ENCODE measurements around the gene EFTUD2. TPM values are rescaled to one million over a fixed set of nuclear protein-coding genes. Genes with fewer than 3 reads are reported as not detected.

Gene EFTUD2
- total and polyA plus RNA-seq, 2 of the 4 experiments (the other 2 are of a cell fraction): 72.5 to 126 TPM

DNA sequence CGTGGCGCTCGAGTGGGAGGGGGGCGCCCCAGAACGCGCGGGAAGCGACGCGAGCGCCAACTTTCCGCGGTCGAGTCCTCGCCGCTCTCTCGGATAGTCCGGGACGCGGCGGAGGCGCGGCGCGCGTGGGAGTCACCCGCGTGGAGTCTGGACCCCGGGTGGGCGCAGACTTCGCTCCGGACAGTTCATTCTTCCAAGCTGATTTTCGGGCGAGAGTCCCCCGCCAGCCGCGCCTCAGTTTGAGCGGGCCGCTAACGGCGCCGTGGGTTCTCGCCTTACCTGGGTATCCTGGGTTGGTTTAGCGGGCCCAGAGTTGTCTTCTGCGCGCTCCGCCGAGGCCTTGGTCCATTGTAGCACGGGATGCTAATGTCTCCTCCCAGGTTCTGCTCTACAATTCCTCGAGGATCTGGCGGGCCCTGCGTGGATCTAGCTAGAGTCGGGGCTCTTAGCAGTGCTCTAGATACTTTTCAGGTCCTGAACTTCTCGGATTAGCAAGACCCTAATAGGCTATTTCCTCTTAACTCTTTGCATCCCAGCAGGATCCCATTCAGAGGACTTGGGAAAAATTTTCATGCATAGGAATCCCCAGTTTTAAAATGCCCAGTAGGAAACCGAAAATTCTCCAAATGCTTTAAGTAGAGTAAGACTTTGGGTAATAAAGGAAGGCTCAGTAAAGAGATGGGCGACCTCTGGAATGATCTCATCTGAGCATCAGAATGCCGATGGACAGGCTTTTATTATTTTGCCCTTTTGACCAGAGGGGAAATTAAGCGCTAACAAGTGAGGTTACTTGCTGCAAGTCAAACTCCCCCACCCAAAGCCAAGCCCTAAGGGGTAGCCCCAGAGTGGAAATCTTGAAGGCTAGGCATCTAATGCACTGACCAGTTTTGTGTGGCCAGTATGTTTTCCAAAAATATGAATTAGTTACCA lies 68.6 kb downstream of the EFTUD2 start:
- peaks cover 2% of the 10 kb centered on the region for H3K4me1 ChIP-seq (ENCODE audit: control insufficient read depth, insufficient read depth, low read length)
- H2AK5ac ChIP-seq (ENCODE audit: low read depth, low read length): no peak overlapping the region; the same call in 1 of the 2 replicates
- H3K36me3 ChIP-seq (ENCODE audit: control insufficient read depth, insufficient read depth, low read length): no peaks in the 10 kb centered on the region
- H3K27me3 ChIP-seq (ENCODE audit: control insufficient read depth, insufficient read depth, low read length): no peaks in the 10 kb centered on the region
- no peaks in the 10 kb centered on the region for H3K9me3 ChIP-seq (ENCODE audit: control insufficient read depth, insufficient read depth, low read length)
- H2AK9ac ChIP-seq (replicated peaks; ENCODE audit: low read depth, low read length, poor library complexity): peak overlapping the region; percentile 7
- peak overlapping the region; percentile 27 for H3K14ac ChIP-seq (replicated peaks; ENCODE audit: low read depth, low read length)
- H2BK15ac ChIP-seq (ENCODE audit: low read depth, low read length): peak overlapping the region; percentile 60; the same call in 1 of the 3 replicates
- no peak overlapping the region; the same call in none of the 2 replicates for H4K91ac ChIP-seq (ENCODE audit: insufficient read depth, low read depth, low read length)
- H3K23ac ChIP-seq (ENCODE audit: low read depth, low read length): peak overlapping the region; percentile 67; the same call in 1 of the 2 replicates
- in situ Hi-C loops (cut with MboI; ENCODE audit: low sequenced_read_pairs) (no loop called here), intact Hi-C loops (cut with micrococcal nuclease) (no loop called here), dilution Hi-C loops (cut with HindIII; ENCODE audit: low sequenced_read_pairs, unreplicated experiment) (no loop called here)
- no peak overlapping the region; the same call in 1 of the 2 replicates for H3K18ac ChIP-seq (ENCODE audit: low read depth, low read length)
- BruUV-seq (replicated peaks): no TSS peak
- H2BK120ac ChIP-seq (ENCODE audit: low read depth, low read length): peak overlapping the region; percentile 47; the same call in 1 of the 2 replicates
- H4K20me1 ChIP-seq (ENCODE audit: insufficient read depth, low read length): 0 out of 2 replicates have a peak, but pooled peaks cover 3% of the 10 kb centered on the region
- H3K27ac ChIP-seq (ENCODE audit: insufficient read depth, low read length): peak overlapping the region; percentile 66; the same call in 1 of the 2 replicates
- H2BK5ac ChIP-seq (ENCODE audit: low read depth, low read length, poor library complexity, severe bottlenecking): no peak overlapping the region
- TF ChIP-seq NFE2L2 (IDR thresholded peaks at IDR 0.05; ENCODE audit: low read depth, low read length): no peak
- 0 out of 2 replicates have a peak, but pooled peaks have one; percentile 0 for TF ChIP-seq MAZ (IDR thresholded peaks at IDR 0.05; ENCODE audit: borderline replicate concordance, low read depth, low read length)
- TF ChIP-seq BHLHE40 (IDR thresholded peaks at IDR 0.05; ENCODE audit: low read depth, low read length): peak; percentile 1; the same call in 1 of the 2 replicates
- ATAC-seq (ENCODE audit: low read depth): peak; percentile 25
- H2AFZ ChIP-seq (replicated peaks; ENCODE audit: low read length, poor library complexity): peak overlapping the region; percentile 88
- no peak for DNase-seq
- peak overlapping the region; percentile 82 to 92 for H4K8ac ChIP-seq (ENCODE audit: low read depth in 2 of 2, low read length in 2 of 2)
- peak overlapping the region; percentile 86 for H3K4me2 ChIP-seq (ENCODE audit: low read depth, low read length)
- H4K5ac ChIP-seq (ENCODE audit: low read depth, low read length): peak overlapping the region; percentile 50
- no peak overlapping the region for H2BK20ac ChIP-seq (ENCODE audit: low read depth, low read length)
- H3K4ac ChIP-seq (ENCODE audit: low read depth, low read length): peak overlapping the region; percentile 48
- H3K79me1 ChIP-seq (ENCODE audit: low read depth in 1 of 2, low read length in 2 of 2): peaks cover 6 to 11% of the 10 kb centered on the region in 2 experiments; a peak in 2 of 4 replicates
- peak overlapping the region; percentile 47; the same call in 1 of the 2 replicates for H3K56ac ChIP-seq (ENCODE audit: extremely low read depth, insufficient read depth, low read length)
- H3K9me1 ChIP-seq (ENCODE audit: insufficient read depth, low read length): 0 out of 2 replicates have a peak, but pooled peaks cover 4% of the 10 kb centered on the region
- CTCF ChIA-PET: no interaction called here
- WGBS, 2 experiments (ENCODE audit: extremely low coverage in 2 of 2, insufficient read length in 1 of 2): 2% methylated on average over 46 of the region's 58 CpGs; no CpG with 5 or more reads in 1 of the 2 experiments
- H3K9ac ChIP-seq (ENCODE audit: low read depth, low read length): peak overlapping the region; percentile 65
- H3K4me3 ChIP-seq (ENCODE audit: insufficient read depth, low read depth, low read length): peak overlapping the region; percentile 77
- POLR2A ChIA-PET (ENCODE audit: unreplicated experiment): no interaction called here

Data from IMR-90 (cell line).